Breast epithelium (tissue), 4 donors: ENCODE results near the gene ZBED4. TPM values are rescaled to one million over a fixed set of nuclear protein-coding genes. Genes with fewer than 3 reads are reported as not detected.

Source experiments
- DNase-seq, 2 donors: peaks; one replicate each; pipeline ENCODE4 v3.0.0-alpha.2; 2019; ENCODE audit warnings: low spot score in 2 of 2
- H3K27ac ChIP-seq, 2 donors: fragments of 200-600 bp; sonication (generic) in 1 of 2; one replicate each; pipeline ENCODE4 v1.5.1; 2016 to 2019; ENCODE audit warnings: mild to moderate bottlenecking in 1 of 2
- H3K27me3 ChIP-seq, 2 donors: fragments of 200-600 bp; sonication (generic) in 1 of 2; one replicate each; pipeline versions ENCODE4 v1.5.1 to v1.6.0; 2017 to 2019; ENCODE audit warnings: control low read depth in 1 of 2, mild to moderate bottlenecking in 1 of 2
- H3K36me3 ChIP-seq: fragments of 200-600 bp; one replicate; pipeline ENCODE4 v1.5.1; 2019
- H3K4me1 ChIP-seq, 2 donors: fragments of 200-600 bp; sonication (generic); one replicate each; pipeline ENCODE4 v1.5.1; 2016 to 2019; ENCODE audit warnings: control low read depth in 1 of 2
- H3K4me3 ChIP-seq, 3 donors: fragments of 200-600 bp; sonication (generic); 1 replicate in 2 of 3; 2 replicates in 1 of 3; pipeline ENCODE4 v1.5.1; 2016 to 2019; ENCODE audit warnings: mild to moderate bottlenecking in 3 of 3, moderate library complexity in 2 of 3
- H3K9me3 ChIP-seq, 2 donors: fragments of 200-600 bp; sonication (generic) in 1 of 2; one replicate each; pipeline ENCODE4 v1.5.1; 2016 to 2019; ENCODE audit warnings: control low read depth in 1 of 2
- CTCF ChIP-seq, 3 donors: fragments of 450-650 bp; IDR thresholded peaks; one replicate each; pipeline ENCODE4 v1.5.1; 2016 to 2017; ENCODE audit warnings: antibody characterized with exemption in 3 of 3, mild to moderate bottlenecking in 3 of 3, moderate library complexity in 3 of 3
- POLR2A ChIP-seq: fragments of 450-650 bp; IDR thresholded peaks from one replicate; pipeline ENCODE4 v1.6.1; 2016; ENCODE audit warnings: antibody characterized with exemption, mild to moderate bottlenecking, moderate library complexity
- POLR2AphosphoS5 ChIP-seq, 3 donors: sonication (generic); formaldehyde crosslinking; IDR thresholded peaks; one replicate each; pipeline ENCODE4 v1.6.1; 2017; ENCODE audit warnings: antibody characterized with exemption in 3 of 3
- intact Hi-C: fragments of 100-400 bp; cut with DNase I; formaldehyde crosslinking; loops from one replicate; pipeline ENCODE4 v1.15.1; 2023; ENCODE audit warnings: low total_unique reads
- total RNA-seq, 3 donors: library from RNA; depleted of rRNA; stranded (reverse); fragments of >200 nt; gene quantifications; one replicate each; pipeline ENCODE4 v1.1.0, GENCODE V29; 2016

The ZBED4 gene
- total RNA-seq, 3 donors from 2014 or later = 7.5 to 11.3 (median 10.5) TPM

GRCh38 chr22:49869845-49870712 lies 16.4 kb downstream of the ZBED4 start:
- Histone ChIP-seq H3K27ac (no peak overlapping the region), H3K4me1 (no peaks in the 10 kb centered on the region), H3K36me3 (no peaks in the 10 kb centered on the region), H3K27me3 (no peaks in the 10 kb centered on the region), H3K9me3 (peaks cover 38 to 39% of the 10 kb centered on the region in 2 donors), H3K4me3 (no peak overlapping the region)
- no peak for TF ChIP-seq CTCF (IDR thresholded peaks at IDR 0.05)
- TF ChIP-seq POLR2A = no peak
- TF ChIP-seq POLR2AphosphoS5 (IDR thresholded peaks at IDR 0.05) = no peak
- no peak for DNase-seq
- intact Hi-C loops = no loop called here

- no peak overlapping the region for H3K27ac ChIP-seq
- no peaks in the 10 kb centered on the region for H3K36me3 ChIP-seq
- DNase-seq = no peak
- H3K27me3 ChIP-seq = no peaks in the 10 kb centered on the region
- TF ChIP-seq CTCF (IDR thresholded peaks at IDR 0.05) = no peak
- no peak for TF ChIP-seq POLR2A
- H3K4me1 ChIP-seq = no peaks in the 10 kb centered on the region
- intact Hi-C loops = no loop called here
- H3K4me3 ChIP-seq = no peak overlapping the region
- H3K9me3 ChIP-seq = peaks cover 27 to 28% of the 10 kb centered on the region in 2 donors
Measured at GRCh38 chr22:49871482-49871881, 17.8 kb downstream of the ZBED4 start.

GRCh38 chr22:49872347-49872746 lies 18.7 kb downstream of the ZBED4 start:
- H3K4me1 ChIP-seq = no peaks in the 10 kb centered on the region
- H3K36me3 ChIP-seq = no peaks in the 10 kb centered on the region
- H3K27me3 ChIP-seq = no peaks in the 10 kb centered on the region
- H3K9me3 ChIP-seq = peaks cover 21 to 22% of the 10 kb centered on the region in 2 donors
- no peak overlapping the region for H3K27ac ChIP-seq
- no peak overlapping the region for H3K4me3 ChIP-seq
- DNase-seq = no peak
- TF ChIP-seq POLR2A = no peak
- no peak for TF ChIP-seq CTCF (IDR thresholded peaks at IDR 0.05)
- TF ChIP-seq POLR2AphosphoS5 (IDR thresholded peaks at IDR 0.05) = no peak
- intact Hi-C loops = no loop called here

- H3K4me1 ChIP-seq = no peaks in the 10 kb centered on the region
- H3K4me3 ChIP-seq = no peak overlapping the region
- peaks cover 14 to 22% of the 10 kb centered on the region in 2 donors for H3K9me3 ChIP-seq
- no peaks in the 10 kb centered on the region for H3K36me3 ChIP-seq
- TF ChIP-seq POLR2AphosphoS5 (IDR thresholded peaks at IDR 0.05) = no peak
- TF ChIP-seq POLR2A = no peak
- H3K27ac ChIP-seq = no peak overlapping the region
- no peaks in the 10 kb centered on the region for H3K27me3 ChIP-seq
- DNase-seq = no peak
- intact Hi-C loops = no loop called here
Measured at GRCh38 chr22:49873228-49873940, 19.7 kb downstream of the ZBED4 start.

GRCh38 chr22:49877642-49878041 lies 24.0 kb downstream of the ZBED4 start:
- intact Hi-C loops = no loop called here
- TF ChIP-seq CTCF (IDR thresholded peaks at IDR 0.05) (no peak), POLR2A (no peak), POLR2AphosphoS5 (IDR thresholded peaks at IDR 0.05) (no peak)
- no peak overlapping the region for H3K27ac ChIP-seq
- no peaks in the 10 kb centered on the region for H3K4me1 ChIP-seq
- H3K36me3 ChIP-seq = no peaks in the 10 kb centered on the region
- peaks cover 0 to 10% of the 10 kb centered on the region in 2 donors for H3K9me3 ChIP-seq
- no peak for DNase-seq
- H3K27me3 ChIP-seq = no peaks in the 10 kb centered on the region
- no peak overlapping the region for H3K4me3 ChIP-seq
